Neural progenitor cell (in vitro differentiated cells): Measurements from ENCODE around the gene PARD6A.

Experiments
- CTCF ChIP-seq: fragments of 200-600 bp; sonication (generic); IDR thresholded peaks from 2 replicates; pipeline ENCODE4 v1.5.1; 2017; ENCODE audit warnings: antibody characterized with exemption, mild to moderate bottlenecking
- EZH2 ChIP-seq: fragments of 200-600 bp; sonication (generic); IDR thresholded peaks from 2 replicates; pipeline ENCODE4 v1.6.1; 2017; ENCODE audit warnings: antibody characterized with exemption, mild to moderate bottlenecking, moderate library complexity
- EZH2phosphoT487 ChIP-seq: fragments of 200-600 bp; sonication (generic); IDR thresholded peaks from 2 replicates; pipeline ENCODE4 v1.6.1; 2017; ENCODE audit warnings: antibody characterized with exemption

- TF ChIP-seq CTCF (no peak), EZH2 (no peak), EZH2phosphoT487 (no peak)
These were observed 14.8 kb downstream of the PARD6A start for GRCh38 chr16:67675579-67675935.
